Osteocyte (in vitro differentiated cells): Measurements from ENCODE around the gene CAB39. TPM values are rescaled to one million over a fixed set of nuclear protein-coding genes. Genes with fewer than 3 reads are reported as not detected.
A peak's percentile ranks its signal among the peaks of the same experiment; 100 is the strongest.

ENCODE experiments used
- DNase-seq: peaks from one replicate; pipeline ENCODE4 v3.0.0; 2021; ENCODE audit warnings: mixed read lengths; ENCODE audit not compliant: unreplicated experiment; ENCODE audit errors: extremely low spot score
- H3K27ac Mint-ChIP-seq: one replicate; pipeline ENCODE4 v1.8.0; 2021; ENCODE audit warnings: mild to moderate bottlenecking, mixed read lengths; ENCODE audit not compliant: unreplicated experiment
- H3K27me3 Mint-ChIP-seq: one replicate; pipeline ENCODE4 v1.8.0; 2021; ENCODE audit warnings: mixed read lengths; ENCODE audit not compliant: unreplicated experiment
- H3K36me3 Mint-ChIP-seq: one replicate; pipeline ENCODE4 v1.8.0; 2021; ENCODE audit warnings: mixed read lengths; ENCODE audit not compliant: unreplicated experiment
- H3K4me1 Mint-ChIP-seq: one replicate; pipeline ENCODE4 v1.8.0; 2021; ENCODE audit warnings: mixed read lengths; ENCODE audit not compliant: unreplicated experiment
- H3K4me3 Mint-ChIP-seq: one replicate; pipeline ENCODE4 v1.8.0; 2021; ENCODE audit warnings: mild to moderate bottlenecking, moderate library complexity, mixed read lengths; ENCODE audit not compliant: unreplicated experiment
- H3K9me3 Mint-ChIP-seq: one replicate; pipeline ENCODE4 v1.8.0; 2021; ENCODE audit warnings: mixed read lengths; ENCODE audit not compliant: unreplicated experiment
- total RNA-seq: library from RNA; stranded (reverse); gene quantifications from 2 replicates; pipeline ENCODE4 v1.2.1, GENCODE V29; 2021
- TF ChIP-seq, protein P1 (sequence below): fragments of 200-600 bp; sonication (generic); IDR thresholded peaks from 2 replicates; pipeline ENCODE4 v1.5.0; 2021; ENCODE audit warnings: antibody characterized with exemption, mild to moderate bottlenecking, moderate library complexity

CAB39 gene
- total RNA-seq, 1 donor from 2014 or later, result 40.8 TPM

DNA sequence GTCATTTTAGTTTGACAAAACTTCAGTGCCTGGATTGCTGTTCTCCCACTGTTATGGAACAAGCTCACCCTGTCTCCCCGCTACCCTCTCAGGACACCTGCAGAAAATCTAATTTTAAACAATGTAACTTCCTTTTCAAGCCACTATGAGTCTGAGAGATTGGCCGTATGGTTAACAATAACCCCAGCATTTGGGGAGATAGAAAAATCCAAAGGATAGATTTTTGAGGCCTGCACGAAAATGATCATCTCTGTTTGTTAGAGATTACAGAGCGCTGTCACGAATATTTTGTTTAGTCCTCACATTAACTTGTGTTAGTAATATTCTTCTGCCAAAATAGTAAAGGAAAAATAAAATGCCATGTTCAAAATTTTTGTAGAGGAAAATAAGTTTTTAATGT lies 24.7 kb downstream of the CAB39 start:
- H3K4me1 Mint-ChIP-seq, result peaks cover 42% of the 10 kb centered on the region

DNA sequence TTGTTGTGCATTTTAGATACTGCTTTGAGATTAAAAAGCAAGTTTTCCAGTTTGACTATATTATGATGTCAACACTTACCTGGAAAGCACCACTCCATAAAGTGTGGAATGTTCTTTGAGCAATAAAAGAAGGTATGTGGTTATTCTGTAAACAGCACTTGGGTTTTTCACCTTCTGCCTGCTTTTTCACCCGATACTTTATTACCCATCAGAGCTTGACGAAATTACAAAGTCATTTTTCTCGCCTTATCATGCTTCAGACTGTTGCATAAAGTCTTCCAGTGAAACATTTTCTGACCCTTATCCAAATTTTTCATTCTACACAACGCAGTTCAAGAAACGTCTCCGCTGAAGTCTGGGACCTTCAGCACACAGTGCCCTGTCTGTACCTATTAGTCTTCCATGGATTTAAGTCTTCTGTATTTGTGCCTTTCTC lies 25.2 kb downstream of the CAB39 start:
- DNase-seq, result no peak
- peaks cover 39% of the 10 kb centered on the region for H3K4me1 Mint-ChIP-seq
- no peaks in the 10 kb centered on the region for H3K9me3 Mint-ChIP-seq
- no peak overlapping the region for H3K4me3 Mint-ChIP-seq
- H3K27me3 Mint-ChIP-seq, result no peaks in the 10 kb centered on the region
- TF ChIP-seq, protein P1, sequence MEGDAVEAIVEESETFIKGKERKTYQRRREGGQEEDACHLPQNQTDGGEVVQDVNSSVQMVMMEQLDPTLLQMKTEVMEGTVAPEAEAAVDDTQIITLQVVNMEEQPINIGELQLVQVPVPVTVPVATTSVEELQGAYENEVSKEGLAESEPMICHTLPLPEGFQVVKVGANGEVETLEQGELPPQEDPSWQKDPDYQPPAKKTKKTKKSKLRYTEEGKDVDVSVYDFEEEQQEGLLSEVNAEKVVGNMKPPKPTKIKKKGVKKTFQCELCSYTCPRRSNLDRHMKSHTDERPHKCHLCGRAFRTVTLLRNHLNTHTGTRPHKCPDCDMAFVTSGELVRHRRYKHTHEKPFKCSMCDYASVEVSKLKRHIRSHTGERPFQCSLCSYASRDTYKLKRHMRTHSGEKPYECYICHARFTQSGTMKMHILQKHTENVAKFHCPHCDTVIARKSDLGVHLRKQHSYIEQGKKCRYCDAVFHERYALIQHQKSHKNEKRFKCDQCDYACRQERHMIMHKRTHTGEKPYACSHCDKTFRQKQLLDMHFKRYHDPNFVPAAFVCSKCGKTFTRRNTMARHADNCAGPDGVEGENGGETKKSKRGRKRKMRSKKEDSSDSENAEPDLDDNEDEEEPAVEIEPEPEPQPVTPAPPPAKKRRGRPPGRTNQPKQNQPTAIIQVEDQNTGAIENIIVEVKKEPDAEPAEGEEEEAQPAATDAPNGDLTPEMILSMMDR, result no peak
- peaks cover 2% of the 10 kb centered on the region for H3K36me3 Mint-ChIP-seq
- peak overlapping the region; percentile 70 for H3K27ac Mint-ChIP-seq

More for the DNA sequence above, 24.7 kb downstream of the CAB39 start:
- no peak for DNase-seq
- Mint-ChIP-seq H3K4me3 (no peak overlapping the region), H3K27me3 (no peaks in the 10 kb centered on the region), H3K9me3 (no peaks in the 10 kb centered on the region), H3K27ac (no peak overlapping the region), H3K36me3 (peaks cover 2% of the 10 kb centered on the region)
- TF ChIP-seq, protein P1, result no peak

DNA sequence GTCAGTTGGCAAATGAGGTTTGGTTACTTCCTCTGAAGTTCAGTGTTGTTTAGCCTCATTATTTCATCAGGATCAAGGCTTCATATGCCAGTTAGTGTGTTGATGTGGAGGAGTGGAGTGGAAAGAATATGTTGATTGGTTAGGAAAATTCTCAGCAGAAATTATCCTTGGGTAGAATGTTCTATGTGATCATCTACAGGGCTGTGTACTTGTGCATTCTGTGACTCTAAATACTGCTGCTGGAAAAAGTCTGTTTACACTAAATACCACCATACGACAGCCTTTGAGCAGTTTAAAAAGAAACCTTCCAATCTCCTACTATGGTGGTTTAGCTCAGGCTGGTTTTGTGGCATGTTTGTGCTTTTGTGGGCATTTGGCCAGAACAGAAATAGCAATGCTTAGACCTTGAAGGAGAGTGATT lies 25.8 kb downstream of the CAB39 start:
- no peak for DNase-seq
- Mint-ChIP-seq H3K9me3 (no peaks in the 10 kb centered on the region), H3K27ac (peak overlapping the region; percentile 70), H3K4me3 (no peak overlapping the region), H3K36me3 (peaks cover 2% of the 10 kb centered on the region), H3K27me3 (no peaks in the 10 kb centered on the region), H3K4me1 (peaks cover 35% of the 10 kb centered on the region)
- TF ChIP-seq, protein P1, result no peak

DNA sequence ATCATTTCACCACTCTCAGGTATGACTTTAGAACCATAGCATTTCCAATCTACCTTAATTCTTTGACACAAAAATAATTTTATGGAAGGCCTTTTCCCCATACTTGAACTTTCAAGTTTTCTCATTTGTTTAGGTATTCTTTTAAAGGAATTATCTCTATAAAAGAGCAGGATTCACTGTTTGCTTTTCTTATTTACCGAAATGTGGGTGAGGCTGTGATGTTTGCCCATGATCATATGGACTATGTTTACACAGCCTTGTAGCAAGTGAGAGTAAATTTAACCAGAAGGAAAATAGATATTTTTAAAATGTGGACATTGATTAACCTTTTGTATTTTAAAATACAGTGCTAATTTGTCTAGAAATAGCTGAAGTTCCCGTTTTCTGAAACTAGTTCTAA lies 26.3 kb downstream of the CAB39 start:
- Mint-ChIP-seq H3K36me3 (peaks cover 2% of the 10 kb centered on the region), H3K4me1 (peaks cover 29% of the 10 kb centered on the region), H3K9me3 (no peaks in the 10 kb centered on the region), H3K4me3 (no peak overlapping the region), H3K27me3 (no peaks in the 10 kb centered on the region), H3K27ac (peak overlapping the region; percentile 70)
- TF ChIP-seq, protein P1, result no peak
- DNase-seq, result no peak

DNA sequence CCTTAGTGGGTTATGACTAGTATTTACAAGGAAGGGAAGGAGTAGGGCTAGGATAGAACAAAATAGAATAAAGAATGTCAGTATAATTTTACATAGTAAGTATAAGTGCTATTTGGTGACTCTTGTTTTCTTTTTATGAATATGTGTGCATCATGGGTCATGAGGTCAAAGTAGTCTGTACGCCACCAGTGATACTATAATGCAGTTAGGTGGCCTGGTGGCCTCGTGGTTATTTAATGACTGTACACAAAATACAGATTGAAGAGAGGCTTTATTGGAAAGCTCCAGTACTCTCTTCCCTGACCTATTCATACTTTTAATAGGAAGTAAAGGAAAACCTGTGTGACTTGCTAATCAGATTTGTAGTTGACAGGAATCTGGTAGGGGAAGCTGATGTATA lies 27.3 kb downstream of the CAB39 start:
- H3K27ac Mint-ChIP-seq, result no peak overlapping the region
- H3K36me3 Mint-ChIP-seq, result peaks cover 2% of the 10 kb centered on the region
- TF ChIP-seq, protein P1, result no peak
- H3K4me1 Mint-ChIP-seq, result peaks cover 24% of the 10 kb centered on the region
- H3K4me3 Mint-ChIP-seq, result no peak overlapping the region
- DNase-seq, result no peak
- no peaks in the 10 kb centered on the region for H3K9me3 Mint-ChIP-seq
- no peaks in the 10 kb centered on the region for H3K27me3 Mint-ChIP-seq
